K562 (cell line): ENCODE results near the gene CATSPER1.

Experiments used
- NRF1 ChIP-seq, 2 experiments: fragments of 450-650 bp; IDR thresholded peaks in 1 of 2; conservative IDR thresholded peaks in 1 of 2; 2 replicates each; pipeline ENCODE4 v1.6.1; 2014; ENCODE audit warnings: mild to moderate bottlenecking in 2 of 2
- RAD21 ChIP-seq, 2 experiments: fragments of 250-450 bp in 1 of 2; fragments of 450-650 bp in 1 of 2; sonication (Bioruptor Pico) in 1 of 2; formaldehyde crosslinking in 1 of 2; IDR thresholded peaks in 1 of 2; conservative IDR thresholded peaks in 1 of 2; 2 replicates each; pipeline versions ENCODE4 v1.4.0 to v1.8.0; 2020 to 2022; ENCODE audit warnings: mild to moderate bottlenecking in 2 of 2, moderate library complexity in 1 of 2
- STAT5A ChIP-seq: IDR thresholded peaks from 2 replicates; pipeline ENCODE4 v1.6.1; 2012; ENCODE audit warnings: low read length, inconsistent platforms, borderline replicate concordance
- TBL1XR1 ChIP-seq, 2 experiments: IDR thresholded peaks; 2 replicates each; pipeline ENCODE4 v1.6.1; 2012; ENCODE audit warnings: improper control_type of control experiment in 2 of 2, low read length in 2 of 2, mild to moderate bottlenecking in 1 of 2
- TCF7L2 ChIP-seq: fragments of 150-350 bp; IDR thresholded peaks from 2 replicates; pipeline ENCODE4 v1.6.1; 2016; ENCODE audit warnings: low read depth, mild to moderate bottlenecking, low read length, moderate library complexity
- TF ChIP-seq, protein P1 (sequence below), 3 experiments: IDR thresholded peaks in 2 of 3; conservative IDR thresholded peaks in 1 of 3; 2 replicates each; pipeline ENCODE4 v1.5.1; 2011 to 2012; ENCODE audit warnings: low read length in 3 of 3, mild to moderate bottlenecking in 3 of 3, control low read depth in 2 of 3, improper control_type of control experiment in 1 of 3, inconsistent platforms in 1 of 3, low read depth in 1 of 3, mixed read lengths in 1 of 3, moderate library complexity in 1 of 3; ENCODE audit not compliant: insufficient read depth in 2 of 3

DNA sequence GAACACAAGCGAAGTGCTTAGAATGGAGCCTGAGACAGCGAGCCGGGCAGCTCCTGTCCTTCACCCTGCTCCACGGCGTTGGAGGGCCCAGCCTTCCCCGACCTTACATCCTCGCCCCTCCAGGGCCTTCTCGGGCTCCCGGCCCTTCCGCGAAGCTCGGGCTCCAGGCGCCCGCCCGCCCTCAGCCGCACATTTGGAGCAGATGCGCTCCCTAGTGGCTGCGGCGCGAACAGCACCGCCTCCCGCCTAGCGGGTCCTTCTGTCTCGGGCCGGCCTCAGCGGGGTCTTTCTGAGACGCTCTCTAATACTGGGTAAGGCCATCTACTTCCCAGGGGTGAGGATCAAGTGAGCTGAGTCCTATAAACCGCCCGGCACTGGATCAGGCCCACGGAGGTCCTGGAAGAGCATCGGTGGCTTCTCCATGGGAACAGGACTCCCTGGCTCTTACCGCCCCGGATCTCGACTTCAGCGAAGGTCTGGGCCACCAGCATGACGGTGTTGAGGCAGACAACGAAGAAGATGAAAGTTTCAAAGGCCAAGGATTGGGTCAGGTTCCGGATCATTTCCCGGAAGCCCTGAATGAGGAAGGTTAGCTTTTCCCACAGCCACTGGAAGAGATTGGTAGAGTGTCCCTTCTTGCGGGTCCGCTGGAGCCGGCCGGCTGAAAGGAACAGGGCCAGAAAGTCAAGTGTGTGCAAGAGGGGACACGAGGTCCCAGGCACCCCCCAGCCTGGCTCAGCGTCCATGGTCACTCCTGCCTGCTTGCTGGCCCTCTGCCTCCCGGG, 3.7 kb downstream of the CATSPER1 start:
- TF ChIP-seq TBL1XR1 (IDR thresholded peaks at IDR 0.05; ENCODE audit: low read length in 2 of 2): peak in 1 of 2 experiments; percentile 21; a peak in 1 of 4 replicates
- peak; percentile 78 to 87 for TF ChIP-seq RAD21 (CRISPR knock-in tag; conservative IDR thresholded peaks at IDR 0.05 in 1 of 2, IDR thresholded peaks at IDR 0.05 in 1 of 2)
- TF ChIP-seq TCF7L2: no peak
- TF ChIP-seq, protein P1, sequence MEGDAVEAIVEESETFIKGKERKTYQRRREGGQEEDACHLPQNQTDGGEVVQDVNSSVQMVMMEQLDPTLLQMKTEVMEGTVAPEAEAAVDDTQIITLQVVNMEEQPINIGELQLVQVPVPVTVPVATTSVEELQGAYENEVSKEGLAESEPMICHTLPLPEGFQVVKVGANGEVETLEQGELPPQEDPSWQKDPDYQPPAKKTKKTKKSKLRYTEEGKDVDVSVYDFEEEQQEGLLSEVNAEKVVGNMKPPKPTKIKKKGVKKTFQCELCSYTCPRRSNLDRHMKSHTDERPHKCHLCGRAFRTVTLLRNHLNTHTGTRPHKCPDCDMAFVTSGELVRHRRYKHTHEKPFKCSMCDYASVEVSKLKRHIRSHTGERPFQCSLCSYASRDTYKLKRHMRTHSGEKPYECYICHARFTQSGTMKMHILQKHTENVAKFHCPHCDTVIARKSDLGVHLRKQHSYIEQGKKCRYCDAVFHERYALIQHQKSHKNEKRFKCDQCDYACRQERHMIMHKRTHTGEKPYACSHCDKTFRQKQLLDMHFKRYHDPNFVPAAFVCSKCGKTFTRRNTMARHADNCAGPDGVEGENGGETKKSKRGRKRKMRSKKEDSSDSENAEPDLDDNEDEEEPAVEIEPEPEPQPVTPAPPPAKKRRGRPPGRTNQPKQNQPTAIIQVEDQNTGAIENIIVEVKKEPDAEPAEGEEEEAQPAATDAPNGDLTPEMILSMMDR (IDR thresholded peaks at IDR 0.05 in 2 of 3, conservative IDR thresholded peaks at IDR 0.05 in 1 of 3; ENCODE audit: insufficient read depth in 2 of 3, low read depth in 1 of 3, low read length in 3 of 3): peak; percentile 93 to 96 (median 94)
- no peak for TF ChIP-seq STAT5A
- TF ChIP-seq NRF1 (conservative IDR thresholded peaks at IDR 0.05 in 1 of 2, IDR thresholded peaks at IDR 0.05 in 1 of 2): peak in 1 of 2 experiments; percentile 28; a peak in 1 of 4 replicates
